ENCODE data around the gene GIMD1.

DNA sequence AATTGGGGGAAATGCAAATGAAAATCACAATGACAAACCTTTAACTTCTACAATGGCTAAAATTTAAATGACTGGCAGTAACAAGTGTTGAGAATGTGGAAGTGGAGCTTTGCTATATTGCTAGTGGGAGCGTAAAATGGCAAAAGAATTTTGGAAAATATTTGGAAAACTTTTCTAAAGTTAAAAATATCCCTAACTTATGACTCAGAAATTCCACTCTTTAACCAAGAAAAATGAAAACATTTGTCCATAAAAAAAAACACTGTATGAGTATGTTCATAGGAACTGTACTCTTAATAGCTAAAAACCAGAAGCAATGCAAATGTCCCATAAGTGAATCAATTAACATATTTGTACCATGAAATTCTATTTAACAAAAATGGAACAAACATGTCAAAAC, 56.2 kb downstream of the GIMD1 start:
- TF ChIP-seq CTCF (conservative IDR thresholded peaks at IDR 0.05; ENCODE audit: low read length) = no peak
- no peak for TF ChIP-seq EZH2phosphoT487 (IDR thresholded peaks at IDR 0.05; ENCODE audit: borderline replicate concordance)
